CD4-positive, alpha-beta T cell treated with Interleukin-4 for 1 hour (primary cell): ENCODE measurements around the gene UGT2A1.

Experiments used
- DNase-seq, 2 donors: peaks; one replicate each; pipeline ENCODE4 v3.0.0-alpha.2; 2020 to 2022

UGT2A1 gene

GRCh38 chr4:69584135-69584534, 68.9 kb downstream of the UGT2A1 start:
- no peak for DNase-seq

- DNase-seq, result no peak
Measured at GRCh38 chr4:69583543-69583942, 69.5 kb downstream of the UGT2A1 start.

- no peak for DNase-seq
Measured at GRCh38 chr4:69577245-69577644, 75.8 kb downstream of the UGT2A1 start.

DNA sequence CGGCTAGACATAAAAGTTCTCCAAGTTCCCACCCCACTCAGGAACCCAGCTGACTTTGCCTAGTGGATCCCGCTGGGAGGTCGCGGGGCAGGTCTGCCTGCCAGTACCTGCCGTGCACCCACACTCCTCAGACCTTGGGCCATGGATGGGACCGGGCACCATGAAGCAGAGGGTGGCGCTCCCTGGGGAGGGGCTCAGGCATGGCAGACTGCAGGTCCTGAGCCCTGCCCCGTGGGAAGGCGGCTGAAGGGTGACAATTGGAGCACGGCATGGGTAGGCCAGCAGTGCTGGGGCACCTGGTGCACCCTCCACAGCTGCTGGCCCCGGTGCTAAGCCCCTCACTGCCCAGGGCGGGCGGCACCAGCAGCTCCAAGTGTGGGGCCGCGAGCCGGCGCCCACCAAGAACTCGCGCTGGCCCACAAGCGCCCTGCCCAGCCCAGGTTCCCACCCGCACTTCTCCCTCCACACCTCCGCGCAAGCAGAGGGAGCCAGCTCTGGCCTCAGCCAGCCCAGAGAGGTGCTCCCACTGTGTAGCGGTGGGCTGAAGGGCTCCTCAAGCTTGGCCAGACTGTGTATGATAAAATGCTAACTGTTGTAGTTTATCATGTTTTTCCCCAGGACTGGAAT, 76.7 kb downstream of the UGT2A1 start:
- no peak for DNase-seq

GRCh38 chr4:69568787-69569186, 84.3 kb downstream of the UGT2A1 start:
- no peak for DNase-seq

- no peak for DNase-seq
Measured at GRCh38 chr4:69563424-69563823, 89.6 kb downstream of the UGT2A1 start.

- DNase-seq, result no peak
Measured at GRCh38 chr4:69549651-69550050, 103.4 kb downstream of the UGT2A1 start.

DNA sequence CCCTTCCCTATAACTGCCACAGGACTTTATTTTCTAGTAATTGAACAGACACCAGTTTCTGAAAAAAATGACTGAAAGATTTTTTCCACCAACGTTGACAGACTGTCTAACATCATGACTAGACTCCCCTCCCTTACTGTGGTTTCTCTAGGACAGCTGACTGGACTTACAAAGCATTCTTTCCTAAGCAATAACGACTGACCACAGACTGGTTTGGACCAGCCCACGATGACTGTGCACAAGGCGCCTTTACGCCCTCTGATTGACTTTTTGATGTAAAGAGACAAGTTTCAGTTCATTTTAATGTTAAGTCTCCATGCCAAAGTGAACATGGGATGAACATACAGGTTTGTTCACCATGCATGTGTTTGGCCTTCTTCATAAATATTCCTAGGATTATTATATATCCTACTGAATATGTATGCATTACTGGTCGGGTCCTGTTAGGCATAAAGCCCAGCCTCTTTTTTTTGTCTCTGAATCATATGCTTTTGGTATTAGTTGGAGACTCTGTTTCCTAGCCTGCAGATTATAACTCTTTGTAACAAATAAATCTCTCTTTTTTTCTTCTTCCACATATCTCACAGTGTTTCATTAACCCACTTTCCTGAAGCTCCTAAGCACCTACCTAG, 106.8 kb downstream of the UGT2A1 start:
- DNase-seq, result no peak
